Inferior parietal cortex (tissue), 1 donor: ENCODE data around the gene PCNX2.

Experiments used
- DNase-seq: peaks from one replicate; pipeline ENCODE4 v3.0.0-alpha.2; 2016; ENCODE audit errors: extremely low spot score

PCNX2 gene

DNA sequence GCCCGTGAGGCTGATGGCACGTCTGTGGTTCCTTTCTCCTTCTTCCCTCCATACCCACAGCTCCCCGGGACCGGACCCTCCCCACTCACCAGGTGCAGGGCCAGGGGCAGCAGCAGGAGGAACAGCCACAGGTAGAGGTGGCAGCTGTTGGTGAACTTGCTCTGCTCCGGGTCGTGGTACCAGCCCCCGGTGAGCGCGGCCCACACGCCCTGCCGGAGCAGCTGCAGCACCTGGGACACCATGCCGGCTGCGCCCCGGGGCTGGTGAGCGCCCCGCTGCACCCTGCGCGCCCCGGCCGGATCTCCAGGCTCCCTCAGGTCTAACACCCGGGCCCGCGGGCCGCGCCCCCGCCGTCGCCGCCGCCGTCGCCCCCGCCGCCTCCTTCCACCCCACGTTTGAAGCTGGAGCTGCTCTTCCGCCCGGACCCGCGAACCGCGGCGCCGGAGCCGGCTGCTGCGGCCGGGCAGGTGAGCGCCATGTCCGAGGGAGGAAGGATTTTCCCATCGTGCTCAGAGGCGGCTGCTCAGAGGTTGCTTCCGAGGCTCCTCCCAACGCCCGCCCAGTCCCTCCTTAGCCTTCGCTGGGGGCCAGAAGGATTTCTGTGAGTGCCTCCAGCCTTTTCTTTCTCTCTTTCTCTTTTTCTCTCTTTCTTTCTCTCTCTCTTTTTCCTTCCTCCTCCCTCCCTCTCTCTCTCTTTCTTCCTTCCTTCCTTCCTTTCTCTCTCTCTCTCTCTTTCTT is at the start of gene PCNX2:
TSS of gene PCNX2 (minus strand) at position 489 of the 738 bp plus-strand sequence. CDS start at position 242, 247 bp downstream.
- DNase-seq = peak; percentile 46

DNA sequence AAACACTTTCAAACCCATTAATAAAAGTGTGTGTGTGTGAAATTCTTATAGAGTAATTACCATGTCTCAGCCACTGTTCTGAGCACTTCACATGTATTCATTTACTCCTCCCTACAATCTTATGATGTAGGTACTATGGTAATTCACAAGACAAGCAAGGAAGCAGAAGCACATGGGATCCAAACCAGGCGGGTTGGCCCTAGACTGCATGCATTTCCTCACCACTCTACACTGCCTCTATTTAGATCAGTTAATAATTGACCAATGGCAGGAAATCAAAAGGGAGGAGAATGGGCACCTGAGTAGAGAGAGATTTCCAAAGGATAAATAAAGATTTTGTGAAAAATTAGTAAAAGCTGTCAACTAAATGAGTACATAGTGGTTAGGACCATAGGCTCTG is 47.7 kb upstream of the PCNX2 start:
- DNase-seq = no peak

- DNase-seq = no peak
Observed at GRCh38 chr1:233342086-233342485, 46.6 kb upstream of the PCNX2 start.

GRCh38 chr1:233340966-233341516 is 45.5 kb upstream of the PCNX2 start:
- no peak for DNase-seq

GRCh38 chr1:233340031-233340555 is 44.6 kb upstream of the PCNX2 start:
- no peak for DNase-seq

- no peak for DNase-seq
Observed at GRCh38 chr1:233338102-233338501, 42.6 kb upstream of the PCNX2 start.

- DNase-seq = no peak
Observed at GRCh38 chr1:233337505-233337904, 42.0 kb upstream of the PCNX2 start.

DNA sequence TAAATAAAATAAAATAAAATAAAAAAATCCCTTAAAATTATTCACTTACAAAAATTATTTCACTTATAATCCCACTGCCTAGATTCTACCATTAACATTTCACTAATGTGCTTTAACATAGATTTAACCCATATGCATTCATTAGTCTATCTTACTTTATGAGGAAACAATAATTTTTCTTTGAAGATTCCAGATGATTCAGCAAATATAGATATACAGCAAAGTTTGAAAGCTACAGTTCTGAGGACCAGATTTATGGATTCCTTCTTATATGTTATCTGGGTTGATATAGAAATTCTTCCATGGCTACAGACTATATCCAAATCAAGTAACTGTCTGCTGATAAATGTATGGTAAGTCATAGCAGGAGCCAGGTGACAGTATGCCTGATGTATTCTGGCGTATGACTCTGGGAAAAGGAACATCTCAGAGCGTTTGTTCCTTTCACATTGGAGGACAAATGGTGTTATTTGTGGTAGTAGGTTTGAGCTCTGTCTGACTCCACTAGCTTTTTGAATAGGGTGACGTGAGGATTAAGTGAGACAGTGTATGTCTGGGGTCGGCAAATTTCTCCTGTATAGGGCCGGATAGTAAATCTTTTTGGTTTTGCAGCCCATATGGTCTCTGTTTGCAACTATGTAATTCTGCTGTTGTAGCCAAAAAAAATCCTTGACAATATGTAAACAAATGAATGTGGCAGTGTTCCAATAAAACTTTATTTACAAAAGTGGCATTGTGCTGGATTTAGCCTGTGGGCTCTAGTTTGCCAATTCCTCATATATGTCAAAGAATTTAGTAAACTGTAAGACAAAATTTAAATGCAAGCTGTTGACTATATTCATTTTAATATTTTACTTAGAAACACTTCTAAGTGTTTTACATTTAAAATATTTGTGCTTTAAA is 41.3 kb upstream of the PCNX2 start:
- DNase-seq = no peak

- no peak for DNase-seq
Observed at GRCh38 chr1:233334092-233334491, 38.6 kb upstream of the PCNX2 start.

DNA sequence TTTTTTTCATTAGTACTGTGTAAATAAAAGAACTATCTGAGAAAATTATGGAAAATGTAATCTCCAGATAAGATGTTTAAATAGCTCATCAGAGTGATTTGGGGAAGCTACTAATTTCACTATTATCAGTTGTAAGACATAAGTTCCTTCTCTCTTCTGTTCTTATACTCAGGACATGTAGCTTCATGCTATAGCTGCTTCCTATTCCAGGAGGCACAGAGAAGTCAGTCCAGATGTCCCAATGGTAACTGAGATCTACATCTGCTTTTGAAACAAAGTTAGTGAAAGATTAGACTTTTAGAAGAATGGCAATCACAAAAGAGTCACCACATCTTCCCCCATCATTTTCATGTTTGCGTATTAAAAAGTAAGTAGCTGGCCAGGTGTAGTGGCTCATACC is 37.6 kb upstream of the PCNX2 start:
- no peak for DNase-seq

DNA sequence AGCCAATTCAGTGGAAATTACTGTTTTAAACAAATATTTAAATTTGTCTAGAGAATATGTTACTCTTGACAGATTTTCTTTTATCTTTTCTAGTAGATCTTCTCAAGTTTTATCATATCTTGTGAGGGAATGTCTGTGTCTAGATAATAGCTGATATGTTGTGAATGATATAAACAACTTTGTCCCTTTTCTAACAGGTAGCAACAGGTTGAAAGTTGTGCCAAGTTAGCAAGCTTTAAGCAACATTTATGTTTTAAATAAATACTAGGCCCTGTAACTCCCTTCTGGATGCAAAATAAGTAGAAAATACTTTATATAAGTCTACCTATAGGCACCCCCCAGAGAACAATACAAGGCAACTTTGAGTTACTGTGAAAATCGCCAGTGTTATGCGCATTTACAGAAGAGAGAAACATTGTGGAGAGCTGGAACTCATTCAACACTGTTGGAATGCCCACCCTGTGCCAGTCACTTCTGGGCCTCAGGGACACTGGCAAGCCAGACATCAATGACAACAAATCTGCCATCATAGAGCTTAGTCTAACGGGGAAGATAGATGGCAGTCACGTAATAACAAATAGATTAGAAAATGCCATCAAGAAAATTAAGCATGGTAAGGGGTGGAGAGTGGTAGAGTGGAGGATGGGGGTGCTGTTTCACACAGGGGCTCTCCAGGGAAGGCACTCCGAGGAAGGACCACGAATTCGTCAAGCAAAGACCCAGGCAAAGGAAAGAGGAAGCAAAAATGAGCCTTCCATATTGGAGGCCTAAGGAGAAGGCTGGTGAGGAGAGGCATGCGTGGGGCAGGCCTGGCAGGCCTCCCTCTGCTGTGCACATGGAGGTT is 36.4 kb upstream of the PCNX2 start:
- no peak for DNase-seq

DNA sequence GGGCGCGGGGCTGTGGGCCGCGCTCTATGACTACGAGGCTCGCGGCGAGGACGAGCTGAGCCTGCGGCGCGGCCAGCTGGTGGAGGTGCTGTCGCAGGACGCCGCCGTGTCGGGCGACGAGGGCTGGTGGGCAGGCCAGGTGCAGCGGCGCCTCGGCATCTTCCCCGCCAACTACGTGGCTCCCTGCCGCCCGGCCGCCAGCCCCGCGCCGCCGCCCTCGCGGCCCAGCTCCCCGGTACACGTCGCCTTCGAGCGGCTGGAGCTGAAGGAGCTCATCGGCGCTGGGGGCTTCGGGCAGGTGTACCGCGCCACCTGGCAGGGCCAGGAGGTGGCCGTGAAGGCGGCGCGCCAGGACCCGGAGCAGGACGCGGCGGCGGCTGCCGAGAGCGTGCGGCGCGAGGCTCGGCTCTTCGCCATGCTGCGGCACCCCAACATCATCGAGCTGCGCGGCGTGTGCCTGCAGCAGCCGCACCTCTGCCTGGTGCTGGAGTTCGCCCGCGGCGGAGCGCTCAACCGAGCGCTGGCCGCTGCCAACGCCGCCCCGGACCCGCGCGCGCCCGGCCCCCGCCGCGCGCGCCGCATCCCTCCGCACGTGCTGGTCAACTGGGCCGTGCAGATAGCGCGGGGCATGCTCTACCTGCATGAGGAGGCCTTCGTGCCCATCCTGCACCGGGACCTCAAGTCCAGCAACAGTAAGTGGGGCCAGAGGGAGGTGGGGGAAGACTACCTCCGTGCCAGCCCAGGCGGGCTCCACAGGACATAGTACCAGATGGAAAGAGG is 32.8 kb upstream of the PCNX2 start:
- DNase-seq = no peak

DNA sequence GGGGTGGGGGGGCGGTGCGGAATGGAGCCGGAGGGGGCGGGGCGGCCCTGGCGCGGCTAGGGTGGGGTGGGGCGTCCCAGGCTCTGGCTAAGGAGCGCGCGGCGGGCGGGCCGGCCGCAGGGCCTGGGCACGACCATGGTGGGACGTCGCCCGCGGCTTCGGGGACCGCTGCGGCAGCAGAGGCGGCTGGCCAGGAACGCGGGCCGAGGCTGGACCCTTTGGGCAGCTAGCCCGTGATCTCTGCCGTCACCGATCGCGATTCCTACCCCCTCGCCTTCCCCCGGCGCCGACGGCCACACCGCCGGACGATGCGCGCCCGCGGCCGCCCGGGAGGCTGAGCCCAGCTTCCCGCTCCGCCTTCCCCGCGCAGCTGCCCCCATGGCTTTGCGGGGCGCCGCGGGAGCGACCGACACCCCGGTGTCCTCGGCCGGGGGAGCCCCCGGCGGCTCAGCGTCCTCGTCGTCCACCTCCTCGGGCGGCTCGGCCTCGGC is 32.2 kb upstream of the PCNX2 start, which contains the start of gene MAP3K21:
TSS of gene MAP3K21 (plus strand) at position 74 of the 491 bp plus-strand sequence. CDS start at position 379, 305 bp downstream.
- DNase-seq = no peak

- DNase-seq = no peak
Observed at GRCh38 chr1:233326811-233327650, 31.5 kb upstream of the PCNX2 start.

DNA sequence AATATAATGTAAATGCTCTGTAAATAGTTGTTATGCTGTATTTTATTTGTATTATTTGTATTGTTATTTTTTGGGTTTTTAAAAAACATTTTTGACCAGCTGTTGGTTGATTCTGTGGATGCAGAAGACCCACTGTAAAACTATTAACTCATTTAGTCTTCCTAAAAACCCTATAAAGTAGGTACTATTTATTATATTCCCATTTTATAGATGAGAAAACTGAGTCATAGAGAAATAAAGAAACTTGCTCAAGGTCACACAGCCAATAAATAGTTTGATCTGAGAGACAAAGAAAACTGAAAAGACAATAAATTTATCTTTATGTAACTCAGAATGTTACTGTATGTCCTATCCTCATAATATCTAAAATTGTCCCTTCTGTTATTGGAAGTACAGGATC is 30.8 kb upstream of the PCNX2 start:
- no peak for DNase-seq

DNA sequence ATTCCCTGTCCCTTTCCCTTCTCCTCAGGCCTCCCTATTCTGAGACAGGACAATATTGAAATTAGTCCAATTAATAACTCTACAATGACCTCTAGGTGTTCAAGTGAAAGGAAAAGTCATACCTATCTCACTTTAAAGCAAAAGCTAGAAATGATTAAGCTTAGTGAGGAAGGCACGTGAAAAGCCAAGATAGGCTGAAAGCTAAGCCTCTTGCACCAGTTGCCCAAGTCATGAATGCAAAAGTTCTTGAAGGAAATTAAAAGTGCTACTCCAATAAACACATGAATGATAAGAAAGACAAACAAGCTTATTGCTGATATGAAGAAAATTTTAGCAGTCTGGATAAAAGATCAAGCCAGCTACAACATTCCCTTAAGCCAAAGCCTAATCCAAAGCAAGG is 28.2 kb upstream of the PCNX2 start:
- DNase-seq = no peak

- DNase-seq = no peak
Observed at GRCh38 chr1:233320023-233320422, 24.5 kb upstream of the PCNX2 start.

GRCh38 chr1:233319272-233319671 is 23.7 kb upstream of the PCNX2 start:
- DNase-seq = no peak

GRCh38 chr1:233316473-233316872 is 20.9 kb upstream of the PCNX2 start:
- no peak for DNase-seq
